WERI-Rb-1 (cell line): ENCODE results near the gene VTI1A.

Source experiments
- DNase-seq: peaks from one replicate; pipeline ENCODE4 v3.0.0-alpha.2; 2020
- H3K27ac ChIP-seq: fragments of 250-450 bp; sonication (Bioruptor Pico); 2 replicates; pipeline ENCODE4 v1.5.1; 2020; ENCODE audit warnings: mild to moderate bottlenecking, moderate library complexity
- H3K27me3 ChIP-seq: fragments of 250-450 bp; sonication (Bioruptor Pico); 2 replicates; pipeline ENCODE4 v1.5.1; 2021; ENCODE audit warnings: mild to moderate bottlenecking, low read depth, moderate library complexity; ENCODE audit not compliant: insufficient read depth, severe bottlenecking
- H3K36me3 ChIP-seq: fragments of 250-450 bp; sonication (Bioruptor Pico); 2 replicates; pipeline ENCODE4 v1.5.1; 2020; ENCODE audit warnings: mild to moderate bottlenecking, moderate library complexity
- H3K4me3 ChIP-seq: 2 replicates; pipeline ENCODE4 v1.5.1; 2011; ENCODE audit warnings: low read depth, mild to moderate bottlenecking, control low read depth, low read length
- H3K9me3 ChIP-seq: fragments of 250-450 bp; sonication (Bioruptor Pico); 2 replicates; pipeline ENCODE4 v1.5.1; 2021; ENCODE audit warnings: mild to moderate bottlenecking, moderate library complexity; ENCODE audit not compliant: severe bottlenecking
- CTCF ChIP-seq: IDR thresholded peaks from 2 replicates; pipeline ENCODE4 v1.5.1; 2011; ENCODE audit warnings: low read depth, mild to moderate bottlenecking, control low read depth, inconsistent platforms, low read length

The VTI1A gene

GRCh38 chr10:112698133-112698817, 251.3 kb downstream of the VTI1A start:
- H3K4me3 ChIP-seq = no peak overlapping the region
- no peak overlapping the region for H3K27ac ChIP-seq
- H3K27me3 ChIP-seq = no peaks in the 10 kb centered on the region
- no peaks in the 10 kb centered on the region for H3K36me3 ChIP-seq
- TF ChIP-seq CTCF = no peak
- no peaks in the 10 kb centered on the region for H3K9me3 ChIP-seq
- DNase-seq = no peak

GRCh38 chr10:112698818-112699164, 251.8 kb downstream of the VTI1A start:
- no peaks in the 10 kb centered on the region for H3K36me3 ChIP-seq
- TF ChIP-seq CTCF = no peak

GRCh38 chr10:112700215-112700671, 253.2 kb downstream of the VTI1A start:
- Histone ChIP-seq H3K27ac (no peak overlapping the region), H3K27me3 (no peaks in the 10 kb centered on the region), H3K9me3 (no peaks in the 10 kb centered on the region), H3K4me3 (no peak overlapping the region), H3K36me3 (no peaks in the 10 kb centered on the region)
- no peak for TF ChIP-seq CTCF
- no peak for DNase-seq

More at GRCh38 chr10:112698818-112699164, 251.8 kb downstream of the VTI1A start:
- Histone ChIP-seq H3K4me3 (no peak overlapping the region), H3K9me3 (no peaks in the 10 kb centered on the region), H3K27ac (no peak overlapping the region), H3K27me3 (no peaks in the 10 kb centered on the region)
- DNase-seq = no peak

- H3K27me3 ChIP-seq = no peaks in the 10 kb centered on the region
- no peaks in the 10 kb centered on the region for H3K36me3 ChIP-seq
- H3K4me3 ChIP-seq = no peak overlapping the region
- H3K27ac ChIP-seq = no peak overlapping the region
- H3K9me3 ChIP-seq = no peaks in the 10 kb centered on the region
- no peak for TF ChIP-seq CTCF
- DNase-seq = no peak
Observed at GRCh38 chr10:112701211-112701877, 254.3 kb downstream of the VTI1A start.

GRCh38 chr10:112701878-112702255, 254.9 kb downstream of the VTI1A start:
- H3K27me3 ChIP-seq = no peaks in the 10 kb centered on the region
- H3K36me3 ChIP-seq = no peaks in the 10 kb centered on the region
- no peaks in the 10 kb centered on the region for H3K9me3 ChIP-seq
- H3K27ac ChIP-seq = no peak overlapping the region
- no peak for DNase-seq
- H3K4me3 ChIP-seq = no peak overlapping the region
- no peak for TF ChIP-seq CTCF
